GM23248 (cell line): ENCODE measurements around the gene TCF12. TPM values are rescaled to one million over a fixed set of nuclear protein-coding genes. Genes with fewer than 3 reads are reported as not detected.

ENCODE experiments used
- DNase-seq: peaks from one replicate; pipeline ENCODE4 v3.0.0-alpha.2; 2015
- H2AFZ ChIP-seq: fragments of 200-600 bp; sonication (generic); 2 replicates; pipeline ENCODE4 v1.6.1; 2016; ENCODE audit warnings: antibody characterized with exemption
- H3F3A ChIP-seq: fragments of 200-600 bp; sonication (generic); 2 replicates; pipeline ENCODE4 v1.6.1; 2016; ENCODE audit warnings: mild to moderate bottlenecking, antibody characterized with exemption, mixed run types; ENCODE audit not compliant: insufficient read depth
- H3K27ac ChIP-seq: fragments of 200-600 bp; sonication (generic); 2 replicates; pipeline ENCODE4 v1.5.1; 2016; ENCODE audit warnings: mild to moderate bottlenecking
- H3K27me3 ChIP-seq: fragments of 200-600 bp; sonication (generic); replicated peaks from 2 replicates; pipeline ENCODE4 v1.6.1; 2016; ENCODE audit warnings: mild to moderate bottlenecking; ENCODE audit not compliant: insufficient read depth
- H3K36me3 ChIP-seq: fragments of 200-600 bp; sonication (generic); 2 replicates; pipeline ENCODE4 v1.6.1; 2016; ENCODE audit warnings: low read depth, mild to moderate bottlenecking
- H3K4me1 ChIP-seq: fragments of 200-600 bp; sonication (generic); 2 replicates; pipeline ENCODE4 v1.6.1; 2016; ENCODE audit warnings: mild to moderate bottlenecking; ENCODE audit not compliant: insufficient read depth
- H3K4me2 ChIP-seq: fragments of 200-600 bp; sonication (generic); one replicate; pipeline ENCODE4 v1.6.1; 2016; ENCODE audit warnings: mild to moderate bottlenecking; ENCODE audit not compliant: unreplicated experiment
- H3K4me3 ChIP-seq: fragments of 200-600 bp; sonication (generic); 2 replicates; pipeline ENCODE4 v1.5.1; 2016; ENCODE audit warnings: mild to moderate bottlenecking
- H3K79me2 ChIP-seq: fragments of 200-600 bp; sonication (generic); 2 replicates; pipeline ENCODE4 v1.6.1; 2016; ENCODE audit warnings: mild to moderate bottlenecking; ENCODE audit not compliant: insufficient read depth
- H3K9ac ChIP-seq: fragments of 200-600 bp; sonication (generic); 2 replicates; pipeline ENCODE4 v1.6.1; 2016; ENCODE audit warnings: mild to moderate bottlenecking
- H3K9me2 ChIP-seq: fragments of 200-600 bp; sonication (generic); 2 replicates; pipeline ENCODE4 v1.6.1; 2016; ENCODE audit warnings: mixed run types, mild to moderate bottlenecking, moderate library complexity; ENCODE audit not compliant: insufficient read depth
- H3K9me3 ChIP-seq: fragments of 200-600 bp; sonication (generic); one replicate; pipeline ENCODE4 v1.6.1; 2017; ENCODE audit warnings: low read depth
- H4K20me1 ChIP-seq: fragments of 200-600 bp; sonication (generic); 2 replicates; pipeline ENCODE4 v1.6.0; 2016; ENCODE audit not compliant: insufficient read depth
- EZH2 ChIP-seq: fragments of 200-600 bp; sonication (generic); IDR thresholded peaks from 2 replicates; pipeline ENCODE4 v1.6.1; 2018; ENCODE audit warnings: antibody characterized with exemption, mild to moderate bottlenecking; ENCODE audit not compliant: insufficient read depth, poor library complexity, severe bottlenecking
- EZH2phosphoT487 ChIP-seq: fragments of 200-600 bp; sonication (generic); IDR thresholded peaks from 2 replicates; pipeline ENCODE4 v1.6.1; 2018; ENCODE audit warnings: antibody characterized with exemption, moderate library complexity, mild to moderate bottlenecking, low read depth; ENCODE audit not compliant: insufficient read depth
- WGBS, 2 experiments: methylation state at CpG; one replicate each; pipeline ENCODE4 v1.1.6; 2015 to 2017; ENCODE audit warnings: low lambda C conversion rate in 2 of 2, low coverage in 1 of 2; ENCODE audit errors: missing lambda C conversion rate in 2 of 2; 5-methylcytosine and 5-hydroxymethylcytosine counted together
- in situ Hi-C: fragments of 300-500 bp; cut with MboI; formaldehyde crosslinking; loops from 2 replicates; pipeline ENCODE4 v1.15.0; 2020
- polyA plus RNA-seq: library from polyadenylated mRNA; unstranded; fragments of >200 nt; fragmentation: Nextera tagmentation; extraction: Ambion mirVana; gene quantifications from 2 replicates; pipeline ENCODE4 v1.2.1, GENCODE V29; 2016
- total RNA-seq: library from RNA; depleted of rRNA; stranded (reverse); fragments of >200 nt; shearing (Covaris generic); gene quantifications from 2 replicates; pipeline ENCODE4 v1.2.3, GENCODE V29; 2014

The TCF12 gene
- total and polyA plus RNA-seq, 2 experiments from 2014 or later, result 53.6 to 58.6 TPM

DNA sequence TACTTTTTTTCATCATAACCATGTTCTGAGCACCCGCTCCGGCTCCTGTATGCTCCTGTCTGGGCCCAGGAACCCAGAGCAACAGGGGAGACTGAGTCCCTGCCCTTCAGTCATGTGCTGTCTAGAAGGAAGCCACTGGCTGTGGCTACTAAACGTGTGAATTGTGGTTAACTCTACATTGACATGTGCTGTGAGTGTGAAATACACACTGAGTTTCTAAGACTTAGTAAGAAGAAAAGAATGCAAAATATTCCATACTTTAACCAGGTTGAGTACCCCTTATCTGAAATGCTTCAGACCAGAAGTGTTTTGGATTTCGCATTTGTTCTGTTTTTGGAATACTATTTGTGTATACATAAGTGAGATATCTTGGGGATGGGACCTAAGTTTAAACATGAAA is 415.0 kb downstream of the TCF12 start:
- no peak overlapping the region for H3K9ac ChIP-seq
- H2AFZ ChIP-seq, result no peak overlapping the region
- H3K27me3 ChIP-seq, result no peaks in the 10 kb centered on the region
- H4K20me1 ChIP-seq, result no peaks in the 10 kb centered on the region
- H3K79me2 ChIP-seq, result no peaks in the 10 kb centered on the region
- H3K4me3 ChIP-seq, result no peak overlapping the region
- H3K4me1 ChIP-seq, result peaks cover 13% of the 10 kb centered on the region
- no peaks in the 10 kb centered on the region for H3K9me2 ChIP-seq
- 83 to 89% methylated on average over 4 of the region's 4 CpGs for WGBS, 2 experiments
- H3K4me2 ChIP-seq, result no peak overlapping the region
- H3K27ac ChIP-seq, result no peak overlapping the region
- no peaks in the 10 kb centered on the region for H3K9me3 ChIP-seq
- H3K36me3 ChIP-seq, result no peaks in the 10 kb centered on the region
- in situ Hi-C loops, result no loop called here
- no peak for DNase-seq
- peaks cover 3% of the 10 kb centered on the region; the same call in 1 of the 2 replicates for H3F3A ChIP-seq
- TF ChIP-seq EZH2, result no peak
- no peak for TF ChIP-seq EZH2phosphoT487

DNA sequence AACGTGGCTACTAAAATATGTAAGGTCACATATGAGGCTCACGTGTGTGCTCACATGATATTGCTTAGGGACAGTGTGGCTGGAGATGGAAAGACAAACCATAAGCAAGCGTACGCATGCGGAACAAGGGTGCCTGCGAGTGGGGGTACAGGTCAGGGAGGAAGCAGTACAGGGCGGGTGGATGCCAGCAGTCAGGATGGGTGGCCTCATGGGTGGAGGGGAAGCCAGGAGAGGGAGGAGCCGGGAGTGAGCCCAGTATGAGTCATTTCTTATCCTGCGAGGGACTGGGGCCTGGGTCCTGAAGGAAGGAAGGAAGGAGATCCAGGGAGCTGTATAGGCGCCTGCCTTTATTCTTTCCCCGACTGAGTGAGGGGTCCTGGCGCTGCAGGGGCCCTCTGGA is 415.8 kb downstream of the TCF12 start:
- Histone ChIP-seq H3K4me3 (no peak overlapping the region), H3K36me3 (no peaks in the 10 kb centered on the region), H3K27me3 (no peaks in the 10 kb centered on the region), H4K20me1 (no peaks in the 10 kb centered on the region), H3K4me1 (0 out of 2 replicates have a peak, but pooled peaks cover 10% of the 10 kb centered on the region), H2AFZ (no peak overlapping the region), H3K4me2 (no peak overlapping the region), H3F3A (no peaks in the 10 kb centered on the region), H3K9me2 (no peaks in the 10 kb centered on the region), H3K27ac (no peak overlapping the region), H3K79me2 (no peaks in the 10 kb centered on the region), H3K9me3 (no peaks in the 10 kb centered on the region), H3K9ac (no peak overlapping the region)
- 86 to 87% methylated on average over 12 of the region's 12 CpGs for WGBS, 2 experiments
- in situ Hi-C loops, result no loop called here
- TF ChIP-seq EZH2, result no peak
- no peak for TF ChIP-seq EZH2phosphoT487
- peak; percentile 37 for DNase-seq

DNA sequence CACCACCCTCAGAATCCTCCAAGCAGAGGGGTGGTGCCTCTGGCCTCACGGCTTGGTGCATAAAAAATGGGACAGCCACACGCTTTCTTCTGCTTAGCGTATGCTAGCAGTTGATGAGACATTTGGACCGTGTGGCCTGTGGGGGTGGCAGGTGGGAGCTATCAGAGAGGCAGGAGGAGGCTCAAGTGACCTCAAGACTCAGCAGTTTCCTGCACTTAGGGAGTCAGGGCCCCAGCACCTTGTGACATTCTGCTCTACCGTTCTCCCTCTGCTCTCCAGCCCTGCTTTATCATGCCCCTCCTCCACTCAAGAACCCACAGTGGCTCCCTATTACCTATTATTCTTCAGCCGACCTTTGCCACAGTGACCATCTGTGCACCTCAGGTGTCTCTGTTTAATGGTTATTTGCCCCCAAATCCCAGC is 416.9 kb downstream of the TCF12 start:
- Histone ChIP-seq H3K9me3 (no peaks in the 10 kb centered on the region), H3K27me3 (no peaks in the 10 kb centered on the region), H3K4me3 (no peak overlapping the region), H3F3A (no peaks in the 10 kb centered on the region), H4K20me1 (no peaks in the 10 kb centered on the region), H3K9me2 (no peaks in the 10 kb centered on the region), H3K79me2 (no peaks in the 10 kb centered on the region), H3K4me1 (0 out of 2 replicates have a peak, but pooled peaks cover 10% of the 10 kb centered on the region), H3K4me2 (no peak overlapping the region), H3K36me3 (no peaks in the 10 kb centered on the region), H3K9ac (no peak overlapping the region), H2AFZ (no peak overlapping the region), H3K27ac (no peak overlapping the region)
- TF ChIP-seq EZH2 (no peak), EZH2phosphoT487 (no peak)
- DNase-seq, result no peak
- in situ Hi-C loops, result no loop called here
- 78 to 80% methylated on average over 6 of the region's 6 CpGs for WGBS, 2 experiments

DNA sequence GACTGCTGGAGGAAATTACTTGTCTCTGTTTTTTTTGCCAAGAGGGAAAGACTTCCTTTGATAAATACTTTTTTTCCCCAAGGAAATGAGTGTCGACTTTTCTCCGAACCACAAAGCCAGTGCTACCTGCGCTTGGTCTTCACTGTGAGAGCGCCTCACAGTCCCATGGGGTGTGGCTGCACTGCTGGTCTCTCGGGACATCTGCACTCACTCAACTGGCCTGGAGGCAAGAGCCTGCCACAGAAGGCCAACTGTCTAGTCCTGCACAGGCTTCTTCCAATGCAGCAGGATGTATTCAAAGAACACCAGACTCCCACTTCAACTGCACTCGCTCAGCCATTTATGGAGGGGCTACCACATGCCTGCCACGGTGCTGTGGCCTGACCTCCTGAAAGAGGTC is 417.3 kb downstream of the TCF12 start:
- no peak overlapping the region for H3K27ac ChIP-seq
- H3K4me1 ChIP-seq, result 0 out of 2 replicates have a peak, but pooled peaks cover 10% of the 10 kb centered on the region
- no peaks in the 10 kb centered on the region for H3K36me3 ChIP-seq
- no peak overlapping the region for H3K9ac ChIP-seq
- H3F3A ChIP-seq, result no peaks in the 10 kb centered on the region
- H3K4me2 ChIP-seq, result no peak overlapping the region
- H3K9me3 ChIP-seq, result no peaks in the 10 kb centered on the region
- no peak overlapping the region for H3K4me3 ChIP-seq
- TF ChIP-seq EZH2phosphoT487, result no peak
- TF ChIP-seq EZH2, result no peak
- no peaks in the 10 kb centered on the region for H4K20me1 ChIP-seq
- in situ Hi-C loops, result no loop called here
- no peak for DNase-seq
- H3K79me2 ChIP-seq, result no peaks in the 10 kb centered on the region
- no peaks in the 10 kb centered on the region for H3K27me3 ChIP-seq
- H3K9me2 ChIP-seq, result no peaks in the 10 kb centered on the region
- no peak overlapping the region for H2AFZ ChIP-seq
- WGBS, 2 experiments, result 60 to 62% methylated on average over 7 of the region's 7 CpGs
